ENCODE data around the gene CRCP.

The CRCP gene

DNA sequence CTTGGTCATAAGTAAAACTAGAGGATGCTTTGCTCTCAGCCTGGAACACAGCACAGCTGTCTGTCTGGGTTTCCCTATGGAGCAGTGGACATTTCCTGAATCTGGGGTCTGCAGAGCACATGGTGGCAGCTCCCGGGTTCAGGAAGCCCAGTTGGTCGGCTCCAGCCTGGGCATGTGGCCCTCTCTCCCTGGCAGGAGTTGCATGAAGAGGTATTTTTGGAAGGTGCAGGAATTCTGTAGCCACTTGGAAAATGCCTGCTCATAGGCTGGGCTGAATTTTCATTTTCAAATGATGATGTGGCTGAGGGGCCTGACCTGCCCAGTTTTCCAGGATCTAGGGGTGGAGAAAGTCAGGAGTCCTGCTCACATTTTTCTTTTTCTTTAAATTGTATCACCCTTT is 83.8 kb downstream of the CRCP start:
- no peak for DNase-seq

DNA sequence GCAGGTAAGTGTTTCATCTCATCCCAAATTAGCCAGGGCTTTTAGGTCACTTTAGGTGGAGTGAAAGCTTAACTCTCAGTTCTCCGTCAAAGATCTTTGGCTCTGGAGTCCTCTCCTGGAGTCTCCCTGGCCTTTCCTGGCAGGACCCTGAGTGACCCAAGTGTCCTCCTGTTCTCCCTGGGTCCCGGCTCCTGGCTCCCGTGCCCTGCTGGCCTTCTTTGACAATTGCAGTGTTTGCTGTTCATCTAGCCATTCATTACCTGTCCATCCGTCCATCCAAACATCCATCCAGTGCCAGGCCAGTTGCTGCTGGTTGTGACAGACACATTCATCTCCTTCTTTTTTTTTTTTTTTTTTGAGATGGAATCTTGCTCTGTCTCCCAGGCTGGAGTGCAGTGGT is 84.3 kb downstream of the CRCP start:
- DNase-seq: no peak

DNA sequence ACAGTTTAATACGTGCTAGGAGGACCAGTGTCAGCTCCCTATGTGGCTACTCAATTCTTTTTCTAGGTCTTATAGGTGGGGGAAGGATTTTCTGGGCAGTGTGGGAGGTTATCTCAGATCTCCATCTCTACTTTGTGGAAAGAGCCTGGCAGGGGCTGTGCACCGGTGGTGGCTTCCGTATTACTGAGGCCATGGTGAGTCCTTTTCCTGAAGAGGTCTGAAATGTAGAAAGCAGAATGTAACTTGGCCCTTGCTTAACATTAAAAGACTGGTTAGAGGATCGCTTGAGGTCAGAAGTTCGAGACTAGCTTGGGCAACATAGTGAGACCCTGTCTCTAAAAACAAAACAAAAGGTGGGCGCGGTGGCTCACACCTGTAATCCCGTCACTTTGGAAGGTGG is 87.8 kb downstream of the CRCP start:
- DNase-seq: no peak

Data from hematopoietic multipotent progenitor cell treated with erythropoietin and hydrocortisone succinate and interleukin-3 and kit ligand, for 8 days (in vitro differentiated cells).